GM11168 (cell line): Measurements from ENCODE around the gene DENND1B.
"Not testable (repeated sequence)": the region's sequence is repeated elsewhere in the genome, so short reads cannot be mapped to it uniquely, and the experiment has no call there.

ENCODE experiments used
- in situ Hi-C: fragments of 300-500 bp; cut with MboI; formaldehyde crosslinking; loops from one replicate; pipeline ENCODE4 v1.12.0; 2022; ENCODE audit warnings: low sequenced_read_pairs; ENCODE audit not compliant: unreplicated experiment

The DENND1B gene

GRCh38 chr1:197585809-197586208, 189.5 kb downstream of the DENND1B start:
- in situ Hi-C loops = no loop called here

- in situ Hi-C loops = no loop called here
These were observed 197.7 kb downstream of the DENND1B start for GRCh38 chr1:197577580-197577979.

GRCh38 chr1:197575531-197575930, 199.7 kb downstream of the DENND1B start:
- in situ Hi-C loops = not testable (repeated sequence)

GRCh38 chr1:197572169-197572568, 203.1 kb downstream of the DENND1B start:
- in situ Hi-C loops = no loop called here

- in situ Hi-C loops = no loop called here
These were observed 207.8 kb downstream of the DENND1B start for GRCh38 chr1:197567442-197567841.

- in situ Hi-C loops = no loop called here
These were observed 214.2 kb downstream of the DENND1B start for GRCh38 chr1:197561041-197561440.

- in situ Hi-C loops = no loop called here
These were observed 215.6 kb downstream of the DENND1B start for GRCh38 chr1:197559655-197560054.

GRCh38 chr1:197559244-197559643, 216.0 kb downstream of the DENND1B start:
- in situ Hi-C loops = no loop called here

- in situ Hi-C loops = no loop called here
These were observed 218.0 kb downstream of the DENND1B start for GRCh38 chr1:197557302-197557701.

- in situ Hi-C loops = no loop called here
These were observed 222.0 kb downstream of the DENND1B start for GRCh38 chr1:197553281-197553680.

- in situ Hi-C loops = no loop called here
These were observed 228.3 kb downstream of the DENND1B start for GRCh38 chr1:197546989-197547388.

- in situ Hi-C loops = no loop called here
These were observed 230.7 kb downstream of the DENND1B start for GRCh38 chr1:197544553-197544952.

GRCh38 chr1:197544130-197544529, 231.2 kb downstream of the DENND1B start:
- in situ Hi-C loops = no loop called here

GRCh38 chr1:197541411-197541810, 233.9 kb downstream of the DENND1B start:
- in situ Hi-C loops = no loop called here

- in situ Hi-C loops = no loop called here
These were observed 248.4 kb downstream of the DENND1B start for GRCh38 chr1:197526736-197527371.

- in situ Hi-C loops = no loop called here
These were observed 254.1 kb downstream of the DENND1B start for GRCh38 chr1:197521118-197521739.

GRCh38 chr1:197519741-197520334, 255.4 kb downstream of the DENND1B start:
- in situ Hi-C loops = no loop called here

- in situ Hi-C loops = no loop called here
These were observed 259.9 kb downstream of the DENND1B start for GRCh38 chr1:197515421-197515820.

GRCh38 chr1:197510691-197511378, 264.4 kb downstream of the DENND1B start:
- in situ Hi-C loops = no loop called here

GRCh38 chr1:197496722-197497121, 278.6 kb downstream of the DENND1B start:
- in situ Hi-C loops = no loop called here

- in situ Hi-C loops = not testable (repeated sequence)
These were observed 283.8 kb downstream of the DENND1B start for GRCh38 chr1:197491505-197491904.
